H1 (cell line): ENCODE results near the gene DPF3. TPM values are rescaled to one million over a fixed set of nuclear protein-coding genes. Genes with fewer than 3 reads are reported as not detected.

ENCODE experiments used
- CHD2 ChIP-seq: IDR thresholded peaks from 2 replicates; pipeline ENCODE4 v1.6.1; 2012; ENCODE audit warnings: low read length, improper control_type of control experiment
- CHD7 ChIP-seq: fragments of 300-600 bp; sonication (generic); IDR thresholded peaks from 2 replicates; pipeline ENCODE4 v1.7.1; 2012; ENCODE audit warnings: low read length, moderate library complexity, mild to moderate bottlenecking, inconsistent platforms; ENCODE audit not compliant: insufficient replicate concordance
- EZH2 ChIP-seq: fragments of 200-600 bp; sonication (generic); IDR thresholded peaks from 2 replicates; pipeline ENCODE4 v1.7.1; 2012; ENCODE audit warnings: low read depth, mild to moderate bottlenecking, moderate library complexity, low read length, inconsistent platforms; ENCODE audit not compliant: severe bottlenecking
- KDM4A ChIP-seq: IDR thresholded peaks from one replicate; pipeline ENCODE4 v1.7.1; 2012; ENCODE audit warnings: low read depth, mild to moderate bottlenecking, moderate library complexity, low read length, inconsistent platforms; ENCODE audit not compliant: severe bottlenecking
- RNF2 ChIP-seq: fragments of 200-900, 300-1000 bp; sonication (generic); IDR thresholded peaks from 2 replicates; pipeline ENCODE4 v1.7.1; 2016; ENCODE audit warnings: borderline replicate concordance, low read depth, mild to moderate bottlenecking, antibody characterized with exemption, low read length; ENCODE audit not compliant: poor library complexity, severe bottlenecking; ENCODE audit errors: missing control alignments
- YY1 ChIP-seq: IDR thresholded peaks from 2 replicates; pipeline ENCODE4 v1.6.1; 2011; ENCODE audit warnings: low read depth, mild to moderate bottlenecking, low read length
- ZNF274 ChIP-seq: IDR thresholded peaks from 2 replicates; pipeline ENCODE4 v1.7.0; 2012; ENCODE audit warnings: low read length, borderline replicate concordance; ENCODE audit errors: extremely low read depth
- polyA plus RNA-seq, 7 experiments: library from polyadenylated mRNA; depleted of rRNA in 3 of 7; stranded (reverse) in 5 of 7; unstranded in 2 of 7; fragments of >200 nt in 5 of 7; fragments of 200-250 nt in 2 of 7; gene quantifications; 1 replicate in 5 of 7; 2 replicates in 1 of 7; 4 replicates in 1 of 7; pipeline versions ENCODE4 v1.2.1 to v1.2.3, GENCODE V29; 2011 to 2013; ENCODE audit warnings: missing spikeins in 2 of 7, mixed read lengths in 2 of 7
- total RNA-seq: library from RNA; stranded (reverse); fragmentation: NEBNext Ultra II Directional; extraction: Animal tissue kit (Norgen Biotek cat#: 25700); gene quantifications from 2 replicates; pipeline ENCODE4 v1.2.1, GENCODE V29; 2021

The DPF3 gene
- total and polyA plus RNA-seq, 2 of the 8 experiments (the other 6 are each of a cell fraction or from before 2014, with no cell fraction given): 0.19 TPM; not detected in 1

- TF ChIP-seq CHD7: no peak
- no peak for TF ChIP-seq ZNF274
- no peak for TF ChIP-seq KDM4A
- TF ChIP-seq EZH2: no peak
- no peak for TF ChIP-seq YY1
- no peak for TF ChIP-seq CHD2
- no peak for TF ChIP-seq RNF2
Observed at GRCh38 chr14:72688990-72689671, 204.8 kb downstream of the DPF3 start (continued).
